HG03432 (cell line): ENCODE data around the gene YKT6.

Source experiments
- ATAC-seq: cut with Tn5 transposase; IDR thresholded peaks from one replicate; pipeline ENCODE4 v1.9.1; 2021; ENCODE audit warnings: mild to moderate bottlenecking, moderate library complexity; ENCODE audit not compliant: unreplicated experiment

YKT6 gene

DNA sequence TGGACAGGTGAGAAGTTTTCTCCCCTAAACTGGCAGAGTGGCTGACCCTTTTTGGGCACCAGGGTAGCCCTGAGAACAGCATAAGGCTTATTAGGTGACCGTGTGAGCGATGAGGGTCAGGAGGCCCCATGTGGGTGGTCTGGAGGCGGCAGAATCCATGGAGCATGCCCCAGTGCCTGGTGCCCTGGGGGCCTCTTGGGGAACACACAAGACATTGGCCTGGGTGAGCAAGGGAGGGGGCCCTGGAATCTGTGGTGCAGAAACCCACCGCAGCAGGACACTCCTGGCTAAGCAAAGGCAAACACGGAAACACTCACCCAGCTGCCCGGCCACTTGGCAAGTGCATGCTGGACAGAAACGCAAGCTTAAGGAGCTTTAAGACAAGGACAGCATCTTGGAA, 29.5 kb downstream of the YKT6 start:
- no peak for ATAC-seq

DNA sequence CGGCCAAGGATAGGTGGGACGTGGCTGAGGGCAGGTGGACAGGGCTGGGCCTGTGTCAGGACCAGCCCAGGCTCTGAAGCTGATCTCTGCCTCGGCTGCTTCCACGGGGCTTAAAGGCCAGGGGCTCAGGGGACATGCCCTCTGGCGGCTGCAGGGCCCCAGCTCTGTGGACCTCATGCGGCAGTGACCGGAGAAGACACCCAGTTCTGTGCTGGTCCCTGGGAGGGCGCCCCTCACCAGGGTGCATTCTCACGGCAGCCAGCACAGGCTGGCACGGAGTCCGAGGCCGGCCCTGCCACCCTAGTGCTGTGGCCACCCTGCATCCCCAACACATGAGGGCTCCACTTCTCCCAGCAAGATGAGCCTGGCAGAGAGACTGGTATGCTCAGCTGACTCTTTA, 30.3 kb downstream of the YKT6 start:
- ATAC-seq = no peak

DNA sequence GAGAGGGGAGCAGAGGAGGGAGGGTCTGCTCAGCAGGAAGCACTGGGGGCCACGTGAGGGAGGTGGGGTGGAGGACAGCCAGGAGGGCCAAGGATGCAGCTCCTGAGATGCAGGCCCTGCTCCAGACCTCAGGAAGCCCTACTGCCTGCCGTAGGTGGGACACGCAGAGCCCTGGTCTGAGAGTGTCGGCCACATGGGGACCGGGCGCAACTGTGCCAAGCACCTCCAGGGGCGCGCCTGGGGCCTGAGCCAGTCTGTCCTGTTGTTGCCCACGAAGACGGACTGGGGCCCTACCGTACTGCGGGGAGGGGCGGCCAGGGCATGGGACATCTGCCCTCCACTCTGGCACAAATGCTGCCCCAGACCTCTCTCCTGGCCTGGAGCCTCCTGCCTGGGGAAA, 31.6 kb downstream of the YKT6 start:
- ATAC-seq = no peak

DNA sequence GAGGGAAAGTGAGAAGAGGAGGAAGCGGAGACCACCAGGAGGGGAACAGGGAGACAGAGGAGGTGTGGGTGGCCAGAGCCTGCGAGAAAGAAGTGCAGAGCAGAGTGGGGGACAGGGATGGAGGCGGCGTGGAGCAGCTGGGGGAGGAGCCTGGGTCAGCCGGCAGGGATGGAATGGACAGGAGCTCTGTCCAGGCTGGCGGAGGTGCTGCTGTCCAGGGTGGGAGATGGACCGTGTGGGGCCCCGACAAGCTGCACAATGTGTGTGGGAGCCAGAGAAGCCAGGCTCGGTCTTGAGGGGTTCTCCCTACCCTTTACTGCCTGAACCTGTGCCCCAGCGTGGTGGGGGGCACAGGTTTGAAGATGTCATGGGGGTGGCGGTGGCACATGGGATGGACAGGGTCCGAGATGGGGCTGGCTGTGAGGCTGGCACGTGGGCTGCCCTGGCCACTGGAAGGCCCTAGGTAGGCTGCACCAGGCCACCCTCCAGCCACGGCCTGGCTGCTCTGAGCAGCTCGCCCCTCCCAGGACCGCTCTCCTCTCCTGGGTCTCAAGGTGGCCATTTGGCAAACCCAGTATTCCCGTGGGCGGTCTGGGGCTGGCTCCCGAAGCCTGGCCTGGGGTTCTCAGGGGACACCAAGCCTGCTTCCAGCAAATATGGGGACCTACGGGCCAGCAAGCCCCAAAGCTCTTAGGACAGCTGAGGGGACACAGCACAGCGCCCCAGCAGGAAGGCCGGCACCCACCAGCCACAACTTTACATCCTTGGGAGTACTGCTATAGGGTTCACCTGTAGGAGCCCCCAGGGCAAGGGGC, 32.3 kb downstream of the YKT6 start:
- ATAC-seq = no peak

DNA sequence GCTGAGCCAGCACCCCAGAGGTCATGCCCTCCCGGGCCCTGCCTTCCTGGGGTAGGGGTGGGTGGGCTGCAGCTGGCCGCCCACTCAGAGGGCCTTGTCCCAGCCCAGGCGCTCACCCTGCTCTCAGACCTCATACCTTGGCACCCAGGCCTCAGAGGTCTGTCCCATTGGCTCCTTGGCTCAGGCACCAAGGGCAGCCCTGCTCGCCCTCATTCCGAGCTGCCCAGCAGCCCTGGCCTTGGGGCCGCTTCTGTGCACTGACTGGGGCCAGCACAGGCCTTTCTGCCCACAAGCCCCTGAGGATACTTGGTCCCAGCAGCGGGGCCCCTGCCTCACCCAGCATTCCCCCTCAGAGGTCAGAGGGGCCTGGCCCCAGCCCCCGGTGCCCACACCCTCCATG, 34.3 kb downstream of the YKT6 start:
- ATAC-seq = no peak

GRCh38 chr7:44235582-44236332, 35.0 kb downstream of the YKT6 start:
- ATAC-seq = no peak

- ATAC-seq = no peak
Measured at GRCh38 chr7:44236333-44236728, 35.6 kb downstream of the YKT6 start.

- ATAC-seq = no peak
Measured at GRCh38 chr7:44237696-44238095, 36.9 kb downstream of the YKT6 start.

DNA sequence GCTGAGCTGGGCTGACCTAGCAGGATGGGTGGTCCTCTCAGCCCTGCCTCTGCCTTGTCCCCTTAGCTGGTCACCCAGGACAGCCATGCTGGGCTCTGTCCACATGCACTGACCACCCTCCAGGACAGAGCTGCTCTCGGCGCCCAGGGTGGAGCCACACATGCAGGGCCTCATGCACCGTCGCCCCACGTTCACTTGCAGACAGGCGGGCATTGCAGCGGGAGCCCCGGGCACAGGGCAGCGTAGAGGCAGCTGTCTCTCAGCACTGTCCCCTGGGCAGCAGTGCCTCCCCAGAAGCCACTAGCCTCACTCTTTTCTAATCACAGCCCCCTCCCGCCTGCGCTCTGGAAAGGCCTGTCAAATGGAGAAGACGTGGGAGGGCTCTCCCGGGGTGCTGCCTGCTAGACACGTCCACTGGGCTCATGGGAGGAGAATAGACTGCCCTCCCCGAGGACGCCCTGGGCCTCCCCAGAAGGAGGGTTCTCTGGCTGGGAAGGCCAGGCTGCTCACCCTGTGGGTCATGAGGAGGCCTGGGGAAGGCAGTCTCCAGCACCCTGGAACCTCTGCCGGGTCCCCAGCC, 37.4 kb downstream of the YKT6 start:
- ATAC-seq = no peak

GRCh38 chr7:44239361-44239760, 38.6 kb downstream of the YKT6 start:
- no peak for ATAC-seq

- no peak for ATAC-seq
Measured at GRCh38 chr7:44240376-44240775, 39.6 kb downstream of the YKT6 start.

DNA sequence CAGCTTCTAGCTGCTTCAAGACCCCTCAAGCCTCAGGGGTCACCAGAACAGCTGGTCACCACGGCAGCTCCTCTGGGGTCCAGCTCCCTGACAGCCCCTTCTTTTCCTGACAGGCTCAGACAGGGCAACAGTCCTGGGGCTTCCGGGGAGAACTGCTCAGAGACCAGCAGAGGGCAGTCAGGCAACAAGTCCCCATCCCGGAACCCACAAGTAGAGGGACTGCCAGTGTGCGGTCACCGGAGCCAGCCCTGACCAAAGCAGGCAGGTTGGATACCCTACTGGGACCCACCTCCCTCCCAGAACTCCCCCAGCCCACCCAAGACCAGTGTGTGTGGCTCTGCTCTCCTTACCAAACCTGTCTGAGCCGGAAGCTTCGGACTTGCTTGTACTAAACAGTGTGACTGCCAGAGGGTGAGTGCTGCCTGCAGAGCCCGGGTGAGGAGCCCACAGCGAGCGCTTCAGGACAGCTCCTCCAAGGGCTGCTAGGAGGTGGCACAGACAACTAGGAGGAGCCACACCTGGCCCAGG, 40.3 kb downstream of the YKT6 start:
- peak; percentile 73 for ATAC-seq

DNA sequence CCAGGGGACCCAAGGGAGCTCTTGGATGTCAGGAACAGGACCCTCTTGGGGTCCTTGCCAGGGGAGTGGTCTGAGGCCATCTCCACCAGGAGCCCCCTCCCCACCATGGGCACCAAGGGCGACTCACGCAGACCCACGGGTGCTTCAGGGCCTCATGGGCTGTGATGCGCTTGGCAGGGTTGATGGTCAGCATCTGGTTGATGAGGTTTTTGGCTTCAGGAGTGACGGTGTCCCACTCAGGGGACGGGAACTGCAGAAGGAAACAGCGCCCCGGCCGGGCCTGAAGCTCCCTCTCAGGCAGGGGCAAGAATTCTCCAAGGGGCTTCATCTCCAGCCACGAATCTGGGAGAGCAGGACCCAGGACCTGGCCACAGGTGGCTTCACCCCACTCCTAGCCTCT, 41.3 kb downstream of the YKT6 start:
- no peak for ATAC-seq

DNA sequence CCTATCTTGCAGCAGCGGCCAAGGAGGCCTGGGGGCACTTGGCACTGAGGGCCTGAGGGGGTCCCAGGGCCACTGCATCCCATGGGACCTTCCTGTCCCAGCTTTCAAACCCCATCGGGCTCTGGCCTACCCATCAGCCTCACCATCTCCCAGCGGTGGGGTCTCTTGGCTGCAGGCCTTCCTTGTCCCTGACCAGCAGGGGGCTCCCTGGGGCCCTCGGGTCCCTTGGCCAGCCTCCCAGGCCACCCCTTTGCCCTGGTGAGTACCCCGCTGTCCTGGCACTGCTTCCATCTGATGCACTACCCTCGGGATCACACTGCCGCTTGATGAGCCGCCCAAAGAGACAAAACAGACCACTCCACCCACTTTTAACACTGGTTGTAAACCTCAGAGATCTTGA, 43.5 kb downstream of the YKT6 start:
- ATAC-seq = no peak

GRCh38 chr7:44246396-44247113, 45.8 kb downstream of the YKT6 start:
- ATAC-seq = no peak

DNA sequence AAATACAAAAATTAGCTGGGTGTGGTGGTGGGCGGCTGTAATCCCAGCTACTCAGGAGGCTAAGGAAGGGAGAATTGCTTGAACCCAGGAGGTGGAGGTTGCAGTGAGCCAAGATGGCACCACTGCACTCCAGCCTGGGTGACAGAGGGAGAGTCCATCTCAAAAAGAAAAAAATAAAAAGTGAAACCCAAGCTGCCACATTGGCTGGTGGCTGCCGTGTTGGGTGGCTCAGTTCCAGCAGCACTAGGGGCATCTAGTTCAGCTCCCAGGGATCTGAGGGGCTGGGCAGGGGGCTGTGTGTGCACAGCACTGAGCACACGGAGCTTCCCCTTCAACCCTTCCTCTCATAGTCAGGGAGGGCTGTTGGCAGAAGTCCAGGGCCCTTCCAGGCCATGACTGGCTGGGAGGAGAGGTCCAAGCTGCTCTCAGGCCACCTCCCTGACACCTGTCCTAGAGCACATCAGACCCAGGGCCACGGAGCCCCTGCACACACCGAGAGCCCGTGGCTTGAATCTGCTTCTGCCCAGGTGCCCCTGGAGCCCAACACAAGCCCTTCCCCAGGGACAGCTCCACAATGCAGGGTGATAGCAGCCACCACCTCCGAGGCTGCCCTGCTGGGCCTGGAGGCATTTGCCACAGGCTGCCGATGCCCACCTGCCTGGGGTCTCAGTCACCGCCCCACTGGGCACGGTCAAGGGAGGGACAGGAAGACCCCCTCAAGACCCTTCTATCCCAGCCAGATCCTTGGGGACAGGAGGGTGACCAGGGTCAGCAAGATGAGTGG, 47.3 kb downstream of the YKT6 start:
- no peak for ATAC-seq

DNA sequence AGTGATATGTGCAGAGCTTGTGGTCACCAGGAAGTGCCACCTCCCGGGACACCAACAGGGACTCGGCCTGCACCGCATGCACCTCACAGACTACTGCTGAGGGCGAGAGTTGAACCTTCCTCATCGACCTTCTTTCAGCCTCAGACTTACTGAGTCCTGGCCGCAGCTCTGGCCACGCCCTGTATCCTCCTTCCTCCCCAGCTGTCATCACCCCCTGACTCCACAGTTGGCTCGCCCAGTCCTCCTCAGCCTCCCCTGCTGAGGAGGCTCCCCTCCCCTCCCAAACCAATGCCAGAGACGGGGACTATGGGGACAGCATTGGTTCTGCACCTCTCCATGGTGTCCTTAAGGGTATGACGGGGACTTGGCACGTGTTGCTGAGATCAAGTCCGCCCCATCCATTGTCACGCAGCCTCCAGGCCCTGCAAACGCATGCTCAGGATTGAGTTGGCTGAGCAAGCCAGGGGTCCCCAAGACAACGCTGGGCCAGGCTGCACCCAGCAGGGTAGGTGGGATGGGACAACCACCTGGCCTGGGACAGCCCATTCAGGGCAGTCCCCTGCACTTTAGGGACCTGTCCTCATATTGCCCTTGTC, 49.0 kb downstream of the YKT6 start:
- ATAC-seq = no peak

- ATAC-seq = no peak
Measured at GRCh38 chr7:44251269-44251668, 50.5 kb downstream of the YKT6 start.

- no peak for ATAC-seq
Measured at GRCh38 chr7:44251881-44252280, 51.1 kb downstream of the YKT6 start.

DNA sequence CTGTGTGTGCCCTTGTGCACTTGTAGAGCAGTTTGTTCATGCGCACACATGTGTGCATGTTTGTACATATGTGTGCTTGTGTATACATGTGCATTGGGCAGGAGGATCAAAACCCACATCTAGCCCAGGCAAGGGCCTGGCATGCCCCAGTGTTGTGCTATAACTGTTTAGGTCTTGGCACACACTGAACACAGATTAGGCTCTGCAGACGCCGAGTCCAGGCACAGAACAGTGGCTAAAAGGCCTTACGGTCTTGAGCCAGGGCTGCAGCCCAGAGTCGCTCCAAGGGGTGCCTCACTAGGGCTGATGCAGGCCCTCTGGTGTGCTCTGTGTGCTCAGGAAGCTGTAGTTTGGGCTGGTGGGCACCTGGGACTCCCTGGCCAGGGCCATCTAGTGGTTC, 55.7 kb downstream of the YKT6 start:
- no peak for ATAC-seq
